CD4-positive, alpha-beta T cell (primary cell): ENCODE results near the gene ZBTB22. TPM values are rescaled to one million over a fixed set of nuclear protein-coding genes. Genes with fewer than 3 reads are reported as not detected.
"Not testable (repeated sequence)": the region's sequence is repeated elsewhere in the genome, so short reads cannot be mapped to it uniquely, and the experiment has no call there.

Source experiments
- ATAC-seq: fragments of 200-7000 bp; cut with Tn5 transposase; one replicate; pipeline ENCODE4 v1.10.0; 2022; ENCODE audit warnings: mild to moderate bottlenecking; ENCODE audit not compliant: poor library complexity
- CTCF ChIA-PET: fragments of 350-600 bp; sonication (Branson Sonifier 250); formaldehyde crosslinking; loops from one replicate; lab custom pipeline; 2021; ENCODE audit warnings: antibody characterized with exemption, inconsistent platforms; lab: Charles Lee
- POLR2A ChIA-PET: fragments of 350-600 bp; sonication (Branson Sonifier 250); formaldehyde crosslinking; loops from one replicate; lab custom pipeline; 2021; ENCODE audit warnings: antibody characterized with exemption, inconsistent platforms; lab: Charles Lee
- DNase-seq, 14 experiments: peaks; one replicate each; pipeline ENCODE4 v3.0.0-alpha.2; 2013 to 2020; ENCODE audit warnings: mixed read lengths in 2 of 14
- H3K27ac ChIP-seq, 2 donors: one replicate each; pipeline versions ENCODE4 v1.5.1 to v1.7.0; 2013; ENCODE audit warnings: low read length in 2 of 2, low read depth in 1 of 2, mild to moderate bottlenecking in 1 of 2
- H3K27me3 ChIP-seq, 2 experiments: 1 replicate in 1 of 2; 2 replicates in 1 of 2; pipeline versions ENCODE4 v1.6.1 to v1.7.0; 2013; ENCODE audit warnings: low read length in 2 of 2, control low read depth in 1 of 2, mild to moderate bottlenecking in 1 of 2, moderate library complexity in 1 of 2; ENCODE audit not compliant: insufficient read depth in 2 of 2, control insufficient read depth in 1 of 2
- H3K36me3 ChIP-seq: one replicate; pipeline ENCODE4 v1.6.1; 2013; ENCODE audit warnings: low read length, control low read depth; ENCODE audit not compliant: insufficient read depth
- H3K4me1 ChIP-seq: one replicate; pipeline ENCODE4 v1.6.1; 2013; ENCODE audit warnings: low read length, control low read depth; ENCODE audit not compliant: insufficient read depth
- H3K4me3 ChIP-seq: one replicate; pipeline ENCODE4 v1.5.1; 2013; ENCODE audit warnings: mild to moderate bottlenecking, low read length, moderate library complexity
- H3K9me3 ChIP-seq, 2 experiments: 1 replicate in 1 of 2; 2 replicates in 1 of 2; pipeline versions ENCODE4 v1.6.1 to v1.7.0; 2013; ENCODE audit warnings: low read length in 2 of 2, mild to moderate bottlenecking in 2 of 2, control low read depth in 1 of 2, moderate library complexity in 1 of 2; ENCODE audit not compliant: control insufficient read depth in 1 of 2, insufficient read depth in 1 of 2
- H3K27ac Mint-ChIP-seq: one replicate; pipeline ENCODE4 v1.8.0; 2020; ENCODE audit warnings: mixed read lengths
- H3K27me3 Mint-ChIP-seq: one replicate; pipeline ENCODE4 v1.8.0; 2021; ENCODE audit warnings: mixed read lengths
- H3K36me3 Mint-ChIP-seq: one replicate; pipeline ENCODE4 v1.8.0; 2021; ENCODE audit warnings: low read depth, mixed read lengths
- H3K4me1 Mint-ChIP-seq: one replicate; pipeline ENCODE4 v1.8.0; 2021; ENCODE audit warnings: low read depth, mixed read lengths
- H3K4me3 Mint-ChIP-seq: one replicate; pipeline ENCODE4 v1.8.0; 2020; ENCODE audit warnings: mild to moderate bottlenecking, mixed read lengths
- H3K9me3 Mint-ChIP-seq: one replicate; pipeline ENCODE4 v1.8.0; 2020; ENCODE audit warnings: mixed read lengths
- intact Hi-C, 2 experiments: fragments of 100-400 bp; cut with DNase I in 1 of 2; cut with micrococcal nuclease in 1 of 2; formaldehyde crosslinking; loops; one replicate each; pipeline versions ENCODE4 v1.15.1 to v1.9.0; 2023 to 2025; cut with DNase I, micrococcal nuclease
- total RNA-seq, 174 experiments: library from RNA in 2 of 174; stranded (reverse) in 2 of 174; gene quantifications; one replicate each; pipeline ENCODE4 v1.2.3 and lab custom pipeline; 2021 to 2026
- TF ChIP-seq, protein P1 (sequence below): fragments of 200-600 bp; IDR thresholded peaks from one replicate; pipeline ENCODE4 v1.8.0; 2022; ENCODE audit warnings: antibody characterized with exemption, mild to moderate bottlenecking

ZBTB22 gene
- total RNA-seq, 2 experiments from 2014 or later, result 11.6 to 13.6 TPM

DNA sequence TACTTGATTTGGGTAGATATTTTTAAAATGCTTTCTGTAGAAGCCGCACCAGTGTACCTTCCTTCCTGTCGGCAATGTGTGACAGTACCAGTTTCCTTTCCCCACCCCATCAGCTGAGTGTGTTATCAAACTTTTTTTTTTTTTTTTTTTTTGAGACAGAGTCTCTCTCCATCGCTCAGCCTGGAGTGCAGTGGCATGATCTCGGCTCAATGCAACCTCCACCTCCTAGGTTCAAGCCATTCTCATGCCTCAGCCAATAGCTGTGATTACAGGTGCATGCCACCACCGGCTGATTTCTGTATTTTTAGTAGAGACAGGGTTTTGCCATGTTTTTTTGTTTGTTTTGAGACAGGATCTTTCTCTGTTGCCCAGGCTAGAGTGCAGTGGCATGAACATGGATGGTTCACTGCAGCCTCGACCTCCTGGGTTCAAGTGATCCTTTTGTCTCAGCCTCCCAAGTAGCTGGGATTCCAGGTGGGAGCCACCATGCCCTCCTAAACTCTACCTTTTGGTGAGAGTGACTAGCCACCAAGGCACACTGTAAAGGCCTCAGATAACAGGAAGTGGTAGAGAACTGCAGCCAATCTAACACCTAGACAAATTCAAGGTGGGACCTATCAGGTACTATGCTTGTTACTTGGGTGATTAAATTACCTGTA lies 26.5 kb upstream of the ZBTB22 start:
- intact Hi-C loops, result loop anchor here (1.0 to 5.0 kb wide), 6 partner anchors 21 to 226 kb away; partner anchors contain the start of genes CUTA (in 1 of the 2), KIFC1 (in 1 of the 2) and VPS52 (in 1 of the 2)
- ChIA-PET POLR2A (interaction anchor here (0.6 to 3.4 kb wide), 38 partner anchors 9 to 500 kb away, joined by 3 to 155 read pairs (median 6); partner anchors contain the start of genes B3GALT4, CUTA, PFDN6 and RGL2), CTCF (interaction anchor here (0.8 to 3.0 kb wide), 9 partner anchors 26 to 183 kb away, joined by 3 to 32 read pairs (median 7); partner anchors contain the start of genes B3GALT4, PHF1, RGL2 and ZBTB22)
- no peaks in the 10 kb centered on the region for H3K36me3 ChIP-seq
- H3K9me3 Mint-ChIP-seq, result no peaks in the 10 kb centered on the region
- H3K4me3 ChIP-seq, result peak overlapping the region; percentile 24
- ATAC-seq (peak; percentile 72), DNase-seq (peak; percentile 46 to 95 (median 56))
- no peaks in the 10 kb centered on the region for H3K27me3 ChIP-seq
- H3K27me3 Mint-ChIP-seq, result no peaks in the 10 kb centered on the region
- peaks cover 49% of the 10 kb centered on the region for H3K4me1 ChIP-seq
- H3K27ac ChIP-seq, result peak overlapping the region; percentile 81 to 88
- TF ChIP-seq, protein P1, sequence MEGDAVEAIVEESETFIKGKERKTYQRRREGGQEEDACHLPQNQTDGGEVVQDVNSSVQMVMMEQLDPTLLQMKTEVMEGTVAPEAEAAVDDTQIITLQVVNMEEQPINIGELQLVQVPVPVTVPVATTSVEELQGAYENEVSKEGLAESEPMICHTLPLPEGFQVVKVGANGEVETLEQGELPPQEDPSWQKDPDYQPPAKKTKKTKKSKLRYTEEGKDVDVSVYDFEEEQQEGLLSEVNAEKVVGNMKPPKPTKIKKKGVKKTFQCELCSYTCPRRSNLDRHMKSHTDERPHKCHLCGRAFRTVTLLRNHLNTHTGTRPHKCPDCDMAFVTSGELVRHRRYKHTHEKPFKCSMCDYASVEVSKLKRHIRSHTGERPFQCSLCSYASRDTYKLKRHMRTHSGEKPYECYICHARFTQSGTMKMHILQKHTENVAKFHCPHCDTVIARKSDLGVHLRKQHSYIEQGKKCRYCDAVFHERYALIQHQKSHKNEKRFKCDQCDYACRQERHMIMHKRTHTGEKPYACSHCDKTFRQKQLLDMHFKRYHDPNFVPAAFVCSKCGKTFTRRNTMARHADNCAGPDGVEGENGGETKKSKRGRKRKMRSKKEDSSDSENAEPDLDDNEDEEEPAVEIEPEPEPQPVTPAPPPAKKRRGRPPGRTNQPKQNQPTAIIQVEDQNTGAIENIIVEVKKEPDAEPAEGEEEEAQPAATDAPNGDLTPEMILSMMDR, result no peak
- no peaks in the 10 kb centered on the region for H3K36me3 Mint-ChIP-seq
- H3K4me1 Mint-ChIP-seq, result peaks cover 42% of the 10 kb centered on the region
- no peaks in the 10 kb centered on the region for H3K9me3 ChIP-seq
- peak overlapping the region; percentile 80 for H3K4me3 Mint-ChIP-seq
- H3K27ac Mint-ChIP-seq, result peak overlapping the region; percentile 98

DNA sequence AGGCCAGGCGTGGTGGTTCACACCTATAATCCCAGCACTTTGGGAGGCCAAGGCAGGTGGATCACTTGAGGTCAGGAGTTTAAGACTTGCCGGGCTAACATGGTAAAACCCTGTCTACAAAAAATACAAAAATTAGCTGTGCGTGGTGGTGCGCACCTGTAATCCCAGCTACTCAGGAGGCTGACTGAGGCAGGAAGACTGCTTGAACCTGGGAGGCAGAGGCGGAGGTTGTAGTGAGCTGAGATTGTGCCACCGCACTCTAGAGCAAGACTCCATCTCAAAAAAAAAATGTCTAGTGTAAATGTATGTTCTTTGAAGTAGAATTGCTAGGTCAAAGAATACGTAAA lies 26.0 kb upstream of the ZBTB22 start:
- Mint-ChIP-seq H3K27ac (peak overlapping the region; percentile 98), H3K4me1 (peaks cover 47% of the 10 kb centered on the region), H3K4me3 (peak overlapping the region; percentile 80)
- intact Hi-C loops, result loop anchor here in 1 of 2 experiments (5.0 kb wide), 1 partner anchor 49 kb away; the partner anchor contains the start of gene KIFC1
- Histone ChIP-seq H3K27ac (peak overlapping the region; percentile 81 to 88), H3K4me1 (peaks cover 49% of the 10 kb centered on the region)
- ATAC-seq, H3K27me3 Mint-ChIP-seq, H3K36me3 ChIP-seq, H3K36me3 Mint-ChIP-seq, H3K27me3 ChIP-seq, H3K4me3 ChIP-seq, H3K9me3 ChIP-seq, H3K9me3 Mint-ChIP-seq: not testable (repeated sequence)
- POLR2A ChIA-PET, result interaction anchor here (0.6 to 3.4 kb wide), 28 partner anchors 9 to 499 kb away, joined by 3 to 155 read pairs (median 10); partner anchors contain the start of genes B3GALT4, CUTA, PFDN6 and RGL2
- CTCF ChIA-PET, result interaction anchor here (0.8 to 3.0 kb wide), 4 partner anchors 32 to 82 kb away, joined by 3 to 32 read pairs (median 12); partner anchors contain the start of genes B3GALT4 and RGL2
- peak in 4 of 14 experiments; percentile 42 to 56 (median 50) for DNase-seq

DNA sequence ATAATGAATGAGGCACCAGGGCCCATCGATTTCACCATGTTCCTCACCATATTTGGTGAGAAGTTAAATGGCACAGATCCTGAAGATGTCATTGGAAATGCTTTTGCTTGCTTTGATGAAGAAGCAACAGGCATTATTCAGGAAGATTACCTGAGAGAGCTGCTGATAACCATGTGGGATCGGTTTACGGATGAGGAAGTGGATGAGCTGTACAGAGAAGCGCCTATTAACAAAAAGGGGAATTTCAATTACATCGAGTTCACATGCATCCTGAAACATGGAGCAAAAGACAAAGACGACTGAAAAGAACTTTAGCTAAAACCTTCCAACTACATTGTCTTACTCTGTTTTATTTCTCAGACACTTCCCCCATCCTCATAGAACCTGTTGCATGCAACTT lies 21.6 kb upstream of the ZBTB22 start:
- DNase-seq (no peak), ATAC-seq (no peak)
- Histone ChIP-seq H3K4me3 (no peak overlapping the region), H3K4me1 (peaks cover 35% of the 10 kb centered on the region), H3K27me3 (no peaks in the 10 kb centered on the region), H3K36me3 (no peaks in the 10 kb centered on the region), H3K9me3 (no peaks in the 10 kb centered on the region), H3K27ac (no peak overlapping the region)
- ChIA-PET CTCF (no interaction called here), POLR2A (interaction anchor here (1.5 kb wide), 1 partner anchor 67 kb away, joined by 5 read pairs; the partner anchor contains the start of genes RPS18 and VPS52)
- Mint-ChIP-seq H3K4me1 (peaks cover 26% of the 10 kb centered on the region), H3K4me3 (no peak overlapping the region), H3K36me3 (no peaks in the 10 kb centered on the region), H3K9me3 (no peaks in the 10 kb centered on the region), H3K27ac (no peak overlapping the region), H3K27me3 (no peaks in the 10 kb centered on the region)
- intact Hi-C loops, result no loop called here
- TF ChIP-seq, protein P1, result no peak
